Sciatic nerve (tissue), 1 donor: ENCODE measurements around the gene NMS. TPM values are rescaled to one million over a fixed set of nuclear protein-coding genes. Genes with fewer than 3 reads are reported as not detected.

Experiments
- total RNA-seq: library from RNA; stranded (reverse); fragmentation: NEBNext Ultra II Directional; extraction: Animal tissue kit (Norgen Biotek cat#: 25700); gene quantifications from one replicate; pipeline ENCODE4 v1.2.1, GENCODE V29; 2021
- donor health status: DM: no; HTN: no; CAD: no.

NMS gene
- total RNA-seq, 1 donor from 2014 or later, result not detected

Other genes with a start within 250 kb of the NMS start
- 11.4 TPM for gene LONRF2, start 148.0 kb upstream of the NMS start, total RNA-seq
- 12.5 TPM for gene CHST10, start 52.8 kb upstream of the NMS start, total RNA-seq
- 17.0 TPM for gene PDCL3, start 92.5 kb downstream of the NMS start, total RNA-seq